DMS114 treated with DMSO at 0.1 percent for 48 hours (cell line): Measurements from ENCODE around the gene KMT2D.

Experiments used
- DNase-seq: peaks from one replicate; lab custom pipeline; 2025; ENCODE audit not compliant: unreplicated experiment; lab: John Stamatoyannopoulos, UW

Gene KMT2D

DNA sequence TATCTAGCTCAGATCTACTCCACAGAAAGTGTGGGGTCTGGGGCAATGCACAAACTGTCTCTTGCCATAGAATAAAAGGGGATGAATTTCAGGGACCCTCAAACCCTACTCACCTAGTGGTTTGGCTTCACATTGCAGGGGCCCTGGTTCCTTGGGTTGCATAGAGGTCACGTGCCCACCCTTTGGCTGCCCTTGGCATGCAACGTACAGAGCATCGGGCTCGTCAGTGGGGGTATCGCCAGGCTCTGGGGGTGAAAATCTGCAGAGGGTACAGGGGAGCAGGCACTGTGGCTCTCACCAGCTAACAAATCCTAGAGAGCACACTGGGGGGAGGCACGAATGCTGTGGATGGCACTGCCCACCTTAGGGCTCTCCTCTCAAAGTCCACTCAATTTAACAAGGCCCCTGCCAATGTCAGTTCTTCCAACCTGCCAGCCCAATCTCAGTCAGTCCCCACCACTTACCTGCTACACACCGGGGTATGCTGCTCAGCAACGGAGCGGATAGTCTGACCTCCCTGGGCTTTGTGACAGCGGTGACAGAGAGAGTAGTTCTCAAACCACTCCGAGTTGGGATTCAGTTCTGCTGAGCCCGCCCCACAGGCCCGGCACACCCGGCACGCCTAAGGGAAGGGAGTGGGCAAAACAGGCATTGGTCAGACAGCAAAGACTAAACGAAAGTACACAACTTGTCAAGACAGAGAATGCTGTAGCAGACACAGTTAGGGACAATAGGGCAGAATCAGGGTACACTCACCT lies 8.0 kb downstream of the KMT2D start:
- DNase-seq: no peak

GRCh38 chr12:49051777-49052438 lies 8.7 kb downstream of the KMT2D start:
- DNase-seq: no peak

GRCh38 chr12:49051373-49051764 lies 9.2 kb downstream of the KMT2D start:
- DNase-seq: no peak

GRCh38 chr12:49050507-49051372 lies 9.9 kb downstream of the KMT2D start:
- DNase-seq: no peak

GRCh38 chr12:49049566-49050224 lies 10.9 kb downstream of the KMT2D start:
- no peak for DNase-seq

DNA sequence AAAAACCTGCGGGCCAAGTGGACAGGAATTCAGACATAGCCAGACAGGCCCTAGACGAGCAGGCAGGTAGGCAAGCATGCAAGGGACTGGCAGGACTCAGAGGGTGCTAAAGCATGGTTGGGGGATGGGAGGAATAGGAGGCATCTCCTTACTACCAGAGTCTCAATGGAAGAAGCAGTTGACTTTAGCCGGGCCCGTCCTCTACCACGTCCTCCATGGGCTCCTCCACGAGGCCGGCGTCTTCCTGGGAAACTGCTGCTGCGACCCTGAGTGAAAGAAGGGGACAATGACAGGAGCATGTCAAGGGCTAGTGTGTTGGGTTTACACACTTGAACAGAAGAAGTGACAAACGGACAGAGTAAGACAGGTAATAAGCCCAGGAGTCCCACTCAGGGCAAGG lies 11.6 kb downstream of the KMT2D start:
- no peak for DNase-seq

DNA sequence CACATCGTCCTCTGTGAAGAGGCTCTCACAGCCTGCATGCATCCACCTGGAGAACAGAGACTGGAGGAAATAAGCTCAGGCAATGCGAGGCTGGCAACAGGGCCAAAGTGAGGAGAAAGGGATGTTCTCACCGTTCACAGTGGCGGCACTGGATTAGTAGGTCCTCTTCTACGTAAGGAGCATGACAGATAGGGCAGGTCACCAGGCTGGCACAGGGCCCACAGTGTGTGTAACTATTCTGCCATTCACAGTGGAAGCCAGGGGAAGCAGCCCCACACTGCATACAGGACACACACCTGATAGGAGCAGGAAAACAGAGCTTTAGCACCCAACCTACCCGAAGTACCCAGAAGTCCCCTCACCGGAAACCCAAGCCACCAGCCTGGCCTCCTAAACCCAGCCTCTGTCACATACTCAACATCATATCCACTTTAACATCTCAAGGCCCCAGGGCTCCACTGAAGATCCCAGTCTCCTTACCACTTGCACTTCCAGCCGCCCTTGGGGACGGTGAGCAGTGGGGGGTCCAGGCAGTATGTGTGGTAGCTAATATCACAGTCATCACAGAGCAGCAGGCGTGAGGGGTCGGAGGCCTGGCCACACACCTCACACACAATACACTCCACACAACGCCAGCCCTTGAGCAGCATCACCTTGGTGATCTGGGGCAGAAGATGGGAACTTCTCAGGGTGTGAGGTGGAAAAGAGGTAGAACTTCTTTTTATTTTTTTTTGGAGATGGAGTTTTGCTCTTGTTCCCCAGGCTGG lies 14.3 kb downstream of the KMT2D start:
- DNase-seq: no peak

- DNase-seq: no peak
Observed at GRCh38 chr12:49044660-49045059, 15.9 kb downstream of the KMT2D start.

- DNase-seq: peak; percentile 28
Observed at GRCh38 chr12:49043856-49044258, 16.7 kb downstream of the KMT2D start.

- no peak for DNase-seq
Observed at GRCh38 chr12:49043241-49043640, 17.4 kb downstream of the KMT2D start.

GRCh38 chr12:49041881-49042484 lies 18.6 kb downstream of the KMT2D start:
- DNase-seq: no peak

GRCh38 chr12:49041036-49041880 lies 19.3 kb downstream of the KMT2D start:
- DNase-seq: no peak

DNA sequence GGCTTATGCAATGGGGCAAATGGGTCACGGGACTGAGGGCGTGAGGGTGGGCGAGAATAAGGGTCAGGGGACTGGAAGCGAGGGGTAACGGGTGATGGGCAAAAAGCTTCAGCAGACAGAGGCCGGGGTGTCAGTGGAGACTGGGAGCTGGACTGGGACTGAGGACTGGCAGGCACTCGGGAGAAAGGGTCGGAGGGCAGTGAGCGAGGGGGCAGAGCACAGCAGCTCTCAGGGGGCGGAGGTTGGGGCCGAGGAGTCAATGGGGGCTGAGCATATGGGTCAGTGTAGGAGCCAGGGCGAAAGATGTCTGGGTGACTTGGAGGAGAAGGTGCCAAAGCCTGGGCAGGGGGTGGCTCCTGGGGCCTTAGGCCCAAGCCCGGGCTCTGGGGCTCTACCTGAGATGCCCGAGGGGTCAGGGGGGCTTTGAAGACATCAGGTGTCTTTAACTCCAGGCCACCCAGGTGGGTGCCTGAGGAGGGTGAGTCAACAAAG lies 20.2 kb downstream of the KMT2D start:
- DNase-seq: no peak

DNA sequence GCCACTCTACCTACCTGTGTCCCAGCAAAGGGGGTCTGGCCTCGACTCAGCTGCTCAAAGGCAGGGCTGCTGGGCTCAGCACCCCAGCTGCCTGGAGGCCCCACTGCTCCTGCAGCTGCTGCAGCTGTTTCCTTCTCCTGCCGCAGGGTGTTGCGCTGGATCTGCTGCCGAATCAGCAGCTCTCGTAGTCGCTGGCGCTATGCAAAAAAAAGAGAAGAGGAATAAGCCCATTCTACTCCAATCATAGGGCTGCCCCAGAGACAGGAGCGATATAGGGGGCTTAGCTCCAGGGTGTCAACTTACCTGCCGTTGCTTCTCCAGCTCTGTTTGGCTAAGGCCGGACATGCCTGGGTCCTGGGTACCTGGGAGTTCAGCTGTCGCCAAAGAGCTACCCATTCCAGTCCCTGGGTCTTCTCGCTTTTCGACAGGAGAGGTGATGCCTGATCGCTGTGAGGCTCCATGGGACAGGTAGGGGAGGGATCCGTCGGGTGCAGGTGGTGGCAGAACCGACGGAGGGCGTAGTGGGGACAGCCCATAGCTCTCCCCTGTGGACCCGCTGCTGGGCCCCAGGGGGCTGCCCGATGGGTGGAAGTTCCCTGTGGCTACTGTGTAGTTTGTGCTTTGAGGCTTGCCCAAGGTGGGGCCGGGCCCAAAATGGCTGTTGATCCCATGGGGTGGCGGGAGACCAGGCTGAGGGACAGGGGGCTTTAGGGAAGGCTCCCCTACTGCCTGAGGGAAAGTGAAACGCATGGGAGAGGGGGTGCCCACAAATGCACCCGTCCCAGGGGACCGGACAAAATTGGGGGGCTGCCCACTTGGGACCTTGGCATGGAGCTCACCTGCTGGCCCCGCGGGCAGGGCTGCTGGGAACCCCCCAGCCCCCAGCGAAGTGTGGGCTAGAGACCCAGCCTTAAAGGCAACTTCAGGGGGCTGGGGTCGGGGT lies 20.9 kb downstream of the KMT2D start:
- DNase-seq: no peak

- DNase-seq: no peak
Observed at GRCh38 chr12:49038291-49038955, 22.2 kb downstream of the KMT2D start.

- no peak for DNase-seq
Observed at GRCh38 chr12:49037947-49038237, 22.7 kb downstream of the KMT2D start.

DNA sequence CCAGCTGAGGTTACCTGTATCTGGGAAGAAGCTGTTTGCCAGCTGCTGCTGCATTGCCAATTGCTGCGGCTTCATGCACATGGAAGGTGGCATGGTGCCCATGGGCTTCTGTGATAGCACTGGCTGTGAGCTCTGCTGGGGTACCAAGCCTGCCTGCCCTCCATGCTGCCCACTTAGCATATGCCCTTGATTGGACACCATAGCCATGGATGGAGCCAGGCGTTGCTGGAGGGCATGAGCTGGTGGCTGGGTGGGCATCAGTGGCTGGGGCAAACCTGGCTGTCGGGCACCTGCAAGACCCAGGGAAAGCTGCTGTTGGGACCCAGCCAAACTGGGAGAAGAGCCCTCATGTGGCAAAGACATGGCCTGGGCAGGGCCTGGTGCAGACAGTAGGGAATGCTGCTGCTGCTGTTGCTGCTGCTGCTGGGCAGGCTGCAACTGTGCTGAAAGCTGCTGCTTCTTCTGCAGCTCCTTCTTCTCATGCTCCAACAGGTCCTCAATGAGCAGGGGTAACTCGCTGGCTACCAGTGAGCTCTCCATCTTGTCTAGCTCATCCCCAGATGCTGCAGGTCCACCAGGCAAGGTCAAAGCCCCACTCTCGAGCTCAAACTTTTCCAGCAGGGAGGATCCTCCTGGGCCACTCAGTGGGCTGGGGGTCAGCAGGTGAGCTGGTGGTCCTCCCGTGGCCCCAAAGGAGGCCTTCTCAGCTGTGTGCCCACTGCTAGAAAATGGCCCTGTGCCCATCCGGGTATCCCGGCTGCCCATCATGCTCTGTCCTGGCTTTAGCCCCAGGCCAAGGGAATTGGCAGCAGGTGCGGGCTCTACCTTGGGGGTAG lies 23.3 kb downstream of the KMT2D start:
- no peak for DNase-seq
